ENCODE data around the gene SMC1B. TPM values are rescaled to one million over a fixed set of nuclear protein-coding genes. Genes with fewer than 3 reads are reported as not detected.
A peak's percentile ranks its signal among the peaks of the same experiment; 100 is the strongest.

SMC1B gene
- total and polyA plus RNA-seq, 12 donors, result 0.05 TPM; not detected in 11

DNA sequence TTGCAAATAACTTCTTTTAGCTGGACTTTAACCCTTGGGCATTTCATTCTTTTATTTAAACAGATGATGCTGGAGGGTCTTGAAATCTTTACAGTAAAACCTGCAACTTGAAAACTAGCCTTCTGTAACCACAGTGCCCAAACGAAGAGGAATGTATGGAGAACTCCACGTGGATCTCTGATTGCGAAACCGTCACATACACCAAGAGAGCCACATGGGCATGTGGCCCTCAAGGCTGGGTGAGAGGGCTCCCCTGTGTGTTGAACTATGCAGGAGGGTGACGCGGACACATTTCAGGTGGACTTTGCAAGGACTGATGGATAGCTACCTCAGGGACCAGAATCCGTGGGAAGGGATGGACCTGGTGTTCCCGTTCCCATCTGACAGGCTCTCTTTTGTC, 73.1 kb downstream of the SMC1B start:
- Histone ChIP-seq H3K27me3 (no peaks in the 10 kb centered on the region), H3K4me3 (no peak overlapping the region), H3K27ac (no peak overlapping the region), H3K9me3 (no peaks in the 10 kb centered on the region), H3K4me1 (peaks cover 5 to 41% (median 35%) of the 10 kb centered on the region in 9 donors), H3K36me3 (peaks cover 0 to 82% (median 4%) of the 10 kb centered on the region in 9 donors)
- ATAC-seq (no peak), DNase-seq (no peak)
- TF ChIP-seq, protein P1, sequence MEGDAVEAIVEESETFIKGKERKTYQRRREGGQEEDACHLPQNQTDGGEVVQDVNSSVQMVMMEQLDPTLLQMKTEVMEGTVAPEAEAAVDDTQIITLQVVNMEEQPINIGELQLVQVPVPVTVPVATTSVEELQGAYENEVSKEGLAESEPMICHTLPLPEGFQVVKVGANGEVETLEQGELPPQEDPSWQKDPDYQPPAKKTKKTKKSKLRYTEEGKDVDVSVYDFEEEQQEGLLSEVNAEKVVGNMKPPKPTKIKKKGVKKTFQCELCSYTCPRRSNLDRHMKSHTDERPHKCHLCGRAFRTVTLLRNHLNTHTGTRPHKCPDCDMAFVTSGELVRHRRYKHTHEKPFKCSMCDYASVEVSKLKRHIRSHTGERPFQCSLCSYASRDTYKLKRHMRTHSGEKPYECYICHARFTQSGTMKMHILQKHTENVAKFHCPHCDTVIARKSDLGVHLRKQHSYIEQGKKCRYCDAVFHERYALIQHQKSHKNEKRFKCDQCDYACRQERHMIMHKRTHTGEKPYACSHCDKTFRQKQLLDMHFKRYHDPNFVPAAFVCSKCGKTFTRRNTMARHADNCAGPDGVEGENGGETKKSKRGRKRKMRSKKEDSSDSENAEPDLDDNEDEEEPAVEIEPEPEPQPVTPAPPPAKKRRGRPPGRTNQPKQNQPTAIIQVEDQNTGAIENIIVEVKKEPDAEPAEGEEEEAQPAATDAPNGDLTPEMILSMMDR (IDR thresholded peaks at IDR 0.05), result no peak
- intact Hi-C loops (cut with DNase I), result loop anchor here in 1 of 10 donors (5.0 kb wide), 1 partner anchor 72 kb away; the partner anchor contains the start of genes RIBC2 and SMC1B
- 89% methylated on average over 8 of the region's 8 CpGs for WGBS, 2 donors

DNA sequence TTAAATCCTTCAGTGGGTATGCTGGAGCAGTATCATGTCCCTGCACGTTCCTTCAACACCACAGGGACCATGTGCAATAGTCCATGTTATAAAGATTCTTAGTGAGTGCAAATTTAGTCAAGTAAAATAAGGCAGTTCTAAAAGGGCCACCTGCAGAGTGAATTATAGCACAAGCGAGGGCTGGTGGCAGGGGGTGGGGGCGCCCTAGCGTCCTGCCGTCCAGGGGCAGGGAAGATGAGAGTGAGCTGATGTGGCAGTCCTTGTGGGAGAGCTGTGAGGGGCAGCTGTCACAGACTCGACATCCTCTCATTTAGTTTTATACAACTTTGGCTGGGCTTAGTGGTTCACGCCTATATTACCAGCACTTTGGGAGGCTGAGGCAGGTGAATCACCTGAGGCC, 74.6 kb downstream of the SMC1B start:
- TF ChIP-seq, protein P1 (IDR thresholded peaks at IDR 0.05), result no peak
- ATAC-seq (no peak), DNase-seq (no peak)
- Histone ChIP-seq H3K27me3 (no peaks in the 10 kb centered on the region), H3K27ac (no peak overlapping the region), H3K9me3 (no peaks in the 10 kb centered on the region), H3K36me3 (peaks cover 0 to 94% (median 4%) of the 10 kb centered on the region in 9 donors), H3K4me3 (no peak overlapping the region), H3K4me1 (peaks cover 5 to 54% (median 44%) of the 10 kb centered on the region in 9 donors)
- 84 to 94% methylated on average over 7 of the region's 7 CpGs for WGBS, 2 donors
- intact Hi-C loops (cut with DNase I), result loop anchor here in 1 of 10 donors (10.0 kb wide), 1 partner anchor 64 kb away; no protein-coding TSS in a partner anchor

DNA sequence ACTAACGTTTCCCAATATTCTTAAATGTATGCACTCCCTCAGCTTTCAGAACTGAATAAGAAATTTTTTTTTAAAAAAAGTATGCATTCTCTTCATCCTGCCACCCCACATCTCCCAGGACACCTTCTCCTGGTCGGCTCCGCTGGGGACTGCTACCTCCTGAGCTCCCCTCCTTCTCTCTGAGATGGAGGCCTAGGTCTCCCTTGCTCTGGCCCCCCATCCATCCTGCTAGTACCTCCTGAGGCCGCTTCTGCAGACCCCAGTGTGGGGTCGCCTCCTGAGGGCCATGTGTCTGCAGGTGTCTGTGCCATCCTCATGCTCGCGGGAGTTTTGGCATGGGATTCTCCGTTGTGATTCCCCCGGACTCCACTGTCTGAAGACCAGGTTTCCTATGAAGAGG, 75.9 kb downstream of the SMC1B start:
- Histone ChIP-seq H3K27me3 (no peaks in the 10 kb centered on the region), H3K9me3 (no peaks in the 10 kb centered on the region), H3K4me1 (peaks cover 5 to 55% (median 45%) of the 10 kb centered on the region in 9 donors), H3K27ac (peak overlapping the region in 7 of 10 donors; percentile 34 to 86 (median 55)), H3K36me3 (peaks cover 0 to 92% (median 4%) of the 10 kb centered on the region in 9 donors), H3K4me3 (no peak overlapping the region)
- ATAC-seq (no peak), DNase-seq (no peak)
- TF ChIP-seq, protein P1 (IDR thresholded peaks at IDR 0.05), result no peak
- 82 to 83% methylated on average over 9 of the region's 9 CpGs for WGBS, 2 donors
- intact Hi-C loops (cut with DNase I), result loop anchor here in 1 of 10 donors (10.0 kb wide), 1 partner anchor 63 kb away; no protein-coding TSS in a partner anchor

- H3K4me1 ChIP-seq, result peaks cover 5 to 52% (median 43%) of the 10 kb centered on the region in 9 donors
- H3K4me3 ChIP-seq, result peak overlapping the region in 2 of 10 donors; percentile 11
- peak overlapping the region in 9 of 10 donors; percentile 52 to 86 (median 61) for H3K27ac ChIP-seq
- intact Hi-C loops (cut with DNase I), result loop anchor here in 1 of 10 donors (10.0 kb wide), 1 partner anchor 62 kb away; no protein-coding TSS in a partner anchor
- DNase-seq (peak; percentile 78 to 88), ATAC-seq (peak; percentile 50 to 86 (median 66))
- 16 to 22% methylated on average over 18 of the region's 18 CpGs for WGBS, 2 donors
- TF ChIP-seq, protein P1 (IDR thresholded peaks at IDR 0.05), result no peak
- H3K9me3 ChIP-seq, result no peaks in the 10 kb centered on the region
- peaks cover 0 to 92% (median 4%) of the 10 kb centered on the region in 9 donors for H3K36me3 ChIP-seq
- H3K27me3 ChIP-seq, result no peaks in the 10 kb centered on the region
Measured at GRCh38 chr22:45336971-45337431, 76.4 kb downstream of the SMC1B start.
